Spleen (tissue), 7 donors: ENCODE results near the gene CLASP1.

ENCODE experiments used
- POLR2A ChIP-seq, 3 donors: fragments of 450-650 bp; IDR thresholded peaks; one replicate each; pipeline ENCODE4 v1.5.1; 2017; ENCODE audit warnings: antibody characterized with exemption in 3 of 3, mild to moderate bottlenecking in 1 of 3
- POLR2AphosphoS5 ChIP-seq, 3 donors: sonication (generic); formaldehyde crosslinking; IDR thresholded peaks; one replicate each; pipeline ENCODE4 v1.5.1; 2017; ENCODE audit warnings: antibody characterized with exemption in 3 of 3
- TF ChIP-seq, protein P1 (sequence below), 11 experiments: fragments of 200-600 bp in 7 of 11; fragments of 450-650 bp in 4 of 11; sonication (generic) in 4 of 11; IDR thresholded peaks in 8 of 11; conservative IDR thresholded peaks in 3 of 11; 1 replicate in 7 of 11; 2 replicates in 4 of 11; pipeline versions ENCODE4 v1.4.0 to v1.8.0; 2016 to 2021; ENCODE audit warnings: antibody characterized with exemption in 11 of 11, inconsistent platforms in 4 of 11, mild to moderate bottlenecking in 1 of 11
- donor health status: DM: no; HTN: no; CAD: no; lungs with moderate emphysema.
- donor health status: DM: no; HTN: no; CAD: no.
- donor health status: DM: no; HTN: no; CAD: no.

DNA sequence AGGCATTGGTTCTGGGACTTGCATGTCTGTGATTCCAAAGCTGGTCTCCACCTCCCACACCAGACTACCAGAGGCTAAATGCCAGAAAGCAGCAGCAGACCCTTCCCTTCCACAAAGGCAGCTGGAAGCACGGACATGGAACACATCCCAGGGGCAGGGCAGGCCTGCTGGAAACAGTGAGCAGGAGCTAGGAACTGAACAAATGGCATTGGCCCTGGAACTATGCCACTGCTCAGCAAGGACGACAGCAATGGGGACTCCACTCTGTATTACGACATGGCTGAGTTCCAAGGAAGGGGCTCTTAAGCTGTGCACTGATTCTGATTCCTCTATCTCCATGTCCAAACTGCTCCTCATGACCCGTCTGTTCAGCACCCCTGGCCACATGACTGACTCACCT lies 286.5 kb downstream of the CLASP1 start:
- TF ChIP-seq, protein P1, sequence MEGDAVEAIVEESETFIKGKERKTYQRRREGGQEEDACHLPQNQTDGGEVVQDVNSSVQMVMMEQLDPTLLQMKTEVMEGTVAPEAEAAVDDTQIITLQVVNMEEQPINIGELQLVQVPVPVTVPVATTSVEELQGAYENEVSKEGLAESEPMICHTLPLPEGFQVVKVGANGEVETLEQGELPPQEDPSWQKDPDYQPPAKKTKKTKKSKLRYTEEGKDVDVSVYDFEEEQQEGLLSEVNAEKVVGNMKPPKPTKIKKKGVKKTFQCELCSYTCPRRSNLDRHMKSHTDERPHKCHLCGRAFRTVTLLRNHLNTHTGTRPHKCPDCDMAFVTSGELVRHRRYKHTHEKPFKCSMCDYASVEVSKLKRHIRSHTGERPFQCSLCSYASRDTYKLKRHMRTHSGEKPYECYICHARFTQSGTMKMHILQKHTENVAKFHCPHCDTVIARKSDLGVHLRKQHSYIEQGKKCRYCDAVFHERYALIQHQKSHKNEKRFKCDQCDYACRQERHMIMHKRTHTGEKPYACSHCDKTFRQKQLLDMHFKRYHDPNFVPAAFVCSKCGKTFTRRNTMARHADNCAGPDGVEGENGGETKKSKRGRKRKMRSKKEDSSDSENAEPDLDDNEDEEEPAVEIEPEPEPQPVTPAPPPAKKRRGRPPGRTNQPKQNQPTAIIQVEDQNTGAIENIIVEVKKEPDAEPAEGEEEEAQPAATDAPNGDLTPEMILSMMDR (IDR thresholded peaks at IDR 0.05 in 8 of 11, conservative IDR thresholded peaks at IDR 0.05 in 3 of 11), result no peak
- TF ChIP-seq POLR2A (IDR thresholded peaks at IDR 0.05) (no peak), POLR2AphosphoS5 (IDR thresholded peaks at IDR 0.05) (no peak)
